UCSD-AML1 (cell line): ENCODE results near the gene MBNL2.

Experiments
- DNase-seq: peaks from one replicate; lab custom pipeline; 2025; ENCODE audit not compliant: unreplicated experiment; lab: John Stamatoyannopoulos, UW

MBNL2 gene

DNA sequence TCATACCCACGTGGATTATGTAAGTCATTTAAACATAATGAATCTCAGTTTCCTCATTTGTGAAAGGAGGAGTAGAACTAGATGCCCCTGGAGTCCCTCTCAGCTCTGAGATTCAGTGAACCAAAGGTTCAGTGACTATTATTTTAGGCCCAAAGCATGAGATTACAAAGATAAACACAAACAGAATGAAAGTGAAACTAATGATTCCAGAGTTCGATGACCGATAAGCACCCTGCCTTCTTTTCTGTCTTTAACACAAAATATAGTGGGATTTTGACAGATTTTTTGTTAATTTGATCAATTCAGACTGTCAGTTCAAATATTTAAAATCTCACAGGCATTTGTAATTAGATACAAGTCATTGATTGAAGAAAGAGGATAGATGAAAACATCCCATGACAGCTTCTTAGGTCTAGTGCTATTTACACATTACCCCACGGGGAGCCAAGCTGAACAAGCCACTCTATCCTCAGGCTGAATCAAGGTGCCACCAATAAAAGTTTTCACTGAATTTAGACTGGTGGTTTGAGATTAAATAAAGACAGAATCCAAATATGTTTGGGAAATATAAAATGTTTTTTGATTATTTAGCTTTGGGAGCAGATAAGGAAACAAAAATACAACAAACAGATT, 147.2 kb downstream of the MBNL2 start:
- DNase-seq, result no peak

DNA sequence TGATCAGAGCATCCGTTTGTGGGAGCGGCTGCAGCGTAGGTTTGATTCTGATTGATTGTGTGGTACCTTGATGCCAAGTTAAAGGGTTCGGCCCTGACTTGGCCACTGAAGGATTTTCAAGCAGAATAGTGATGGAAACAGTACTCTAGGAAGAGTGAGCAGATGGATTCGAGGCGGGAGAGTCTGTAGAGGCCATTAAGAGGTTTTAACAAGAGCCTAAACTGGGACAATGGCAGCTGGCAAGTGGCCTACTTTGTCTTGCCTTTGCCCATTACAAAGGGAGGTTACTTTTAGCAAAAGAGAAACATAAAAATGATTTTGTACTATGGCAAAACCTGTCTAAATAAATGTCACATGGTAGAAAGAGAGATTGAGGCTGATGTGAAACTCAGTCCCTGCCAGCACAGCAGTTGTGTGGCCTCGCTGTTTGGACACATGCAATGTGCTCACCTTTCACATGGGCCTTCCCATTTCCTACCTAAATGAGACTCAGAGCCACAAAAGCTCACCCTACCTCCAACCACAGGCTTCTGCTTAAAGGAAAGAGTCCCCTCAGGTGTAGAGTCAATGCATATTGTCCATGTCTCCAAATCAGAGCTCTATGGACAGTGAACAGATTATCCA, 149.5 kb downstream of the MBNL2 start:
- DNase-seq, result no peak

GRCh38 chr13:97372936-97373335, 150.8 kb downstream of the MBNL2 start:
- DNase-seq, result no peak

- DNase-seq, result no peak
Observed at GRCh38 chr13:97373787-97374186, 151.7 kb downstream of the MBNL2 start.

DNA sequence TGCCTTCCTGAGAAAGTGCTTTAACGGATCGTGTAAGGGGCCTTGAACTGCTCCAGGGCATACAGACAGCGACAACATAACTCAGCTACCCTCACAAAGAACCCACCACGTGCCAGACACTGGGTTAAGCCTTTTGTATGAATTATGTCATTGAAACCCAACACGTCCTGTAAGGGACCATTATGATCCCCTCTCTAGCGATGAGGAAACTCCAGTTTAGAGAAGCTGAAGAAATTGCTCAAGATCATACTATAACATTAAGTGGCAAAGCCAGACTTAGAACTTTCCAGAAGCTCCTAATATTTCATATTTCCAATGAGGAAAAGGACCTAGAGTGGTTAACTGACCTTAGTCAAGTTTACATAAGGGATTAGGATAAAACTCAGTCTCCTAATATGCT, 154.8 kb downstream of the MBNL2 start:
- no peak for DNase-seq

DNA sequence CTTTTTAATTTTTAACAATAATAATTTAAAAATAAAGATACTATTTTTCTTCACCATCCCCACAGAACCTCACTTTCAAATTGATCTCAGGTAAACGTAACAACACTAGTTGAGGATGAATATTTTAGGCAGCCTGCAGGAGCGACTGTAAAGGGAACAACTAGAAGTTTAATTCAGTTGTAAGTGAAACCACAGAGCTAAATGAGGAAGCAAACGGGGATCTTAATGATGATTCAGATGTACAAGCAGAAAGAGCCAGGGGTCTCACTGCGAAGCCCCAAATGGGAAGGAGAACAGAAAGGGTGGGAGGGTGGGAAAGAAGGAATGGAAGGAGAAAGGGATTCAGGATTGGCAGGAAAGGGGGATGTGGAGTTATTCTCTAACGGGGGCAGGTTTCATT, 157.3 kb downstream of the MBNL2 start:
- DNase-seq, result no peak

DNA sequence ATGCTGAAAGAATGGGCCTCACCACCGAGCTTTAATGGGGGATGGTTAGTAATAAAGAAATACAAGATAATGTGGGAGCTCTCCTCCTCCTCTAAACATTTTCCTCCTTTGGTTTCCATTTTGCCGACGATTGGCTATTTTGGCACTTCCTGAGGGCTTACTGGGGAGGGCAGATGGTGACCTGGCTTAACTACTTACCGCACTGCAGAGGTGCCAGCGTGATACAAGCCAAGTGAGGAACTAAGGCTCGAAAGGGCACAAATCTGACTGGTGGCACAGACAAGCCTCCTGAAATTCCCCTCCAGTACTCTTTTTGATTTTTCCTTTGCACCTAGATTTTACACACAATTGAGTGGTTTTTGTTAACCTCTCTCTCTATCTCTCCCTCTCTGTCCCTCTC, 158.6 kb downstream of the MBNL2 start:
- no peak for DNase-seq

- no peak for DNase-seq
Observed at GRCh38 chr13:97381189-97381588, 159.1 kb downstream of the MBNL2 start.

GRCh38 chr13:97382276-97382675, 160.1 kb downstream of the MBNL2 start:
- no peak for DNase-seq

GRCh38 chr13:97384371-97384770, 162.2 kb downstream of the MBNL2 start:
- peak; percentile 11 for DNase-seq

- no peak for DNase-seq
Observed at GRCh38 chr13:97385146-97385545, 163.0 kb downstream of the MBNL2 start.

GRCh38 chr13:97385854-97386253, 163.7 kb downstream of the MBNL2 start:
- DNase-seq, result no peak

- DNase-seq, result peak; percentile 53
Observed at GRCh38 chr13:97386801-97387484, 164.8 kb downstream of the MBNL2 start.

DNA sequence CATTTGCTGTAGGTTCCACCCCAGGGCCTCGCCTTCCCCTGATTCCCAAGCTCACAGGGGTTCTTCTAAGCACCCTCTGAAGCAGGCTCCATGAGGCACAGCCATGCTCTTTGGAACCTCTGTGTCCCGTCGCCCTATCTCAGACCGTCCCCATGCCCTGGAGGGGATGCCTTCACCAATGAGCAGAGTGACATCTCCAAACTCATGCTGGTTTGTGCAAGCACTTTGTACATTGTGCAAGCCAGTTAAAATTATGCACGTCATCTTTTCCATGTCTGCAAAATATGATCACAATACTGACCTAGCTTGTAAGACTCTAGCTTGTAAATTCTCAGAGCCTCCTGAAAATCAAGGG, 165.3 kb downstream of the MBNL2 start:
- no peak for DNase-seq

GRCh38 chr13:97387890-97388289, 165.8 kb downstream of the MBNL2 start:
- DNase-seq, result peak; percentile 10

DNA sequence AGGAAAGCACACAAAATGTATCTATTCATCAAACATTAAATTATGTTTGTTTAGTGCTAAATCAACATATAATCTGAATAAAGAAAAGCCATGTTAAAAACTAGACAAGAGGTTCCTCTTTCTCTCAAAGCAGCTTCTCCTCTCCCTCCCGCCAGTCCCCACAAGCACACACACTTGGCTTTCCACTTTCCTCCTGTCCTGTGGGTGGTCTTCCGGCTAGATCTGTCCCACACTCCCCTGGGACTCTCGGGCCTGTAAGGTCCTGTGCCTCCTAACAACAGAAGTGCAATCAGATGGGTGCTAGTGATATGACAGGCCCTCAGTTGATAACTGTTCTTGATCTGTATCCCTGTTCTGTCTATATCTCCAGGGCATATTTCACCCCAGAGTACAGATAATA, 166.2 kb downstream of the MBNL2 start:
- DNase-seq, result peak; percentile 37

DNA sequence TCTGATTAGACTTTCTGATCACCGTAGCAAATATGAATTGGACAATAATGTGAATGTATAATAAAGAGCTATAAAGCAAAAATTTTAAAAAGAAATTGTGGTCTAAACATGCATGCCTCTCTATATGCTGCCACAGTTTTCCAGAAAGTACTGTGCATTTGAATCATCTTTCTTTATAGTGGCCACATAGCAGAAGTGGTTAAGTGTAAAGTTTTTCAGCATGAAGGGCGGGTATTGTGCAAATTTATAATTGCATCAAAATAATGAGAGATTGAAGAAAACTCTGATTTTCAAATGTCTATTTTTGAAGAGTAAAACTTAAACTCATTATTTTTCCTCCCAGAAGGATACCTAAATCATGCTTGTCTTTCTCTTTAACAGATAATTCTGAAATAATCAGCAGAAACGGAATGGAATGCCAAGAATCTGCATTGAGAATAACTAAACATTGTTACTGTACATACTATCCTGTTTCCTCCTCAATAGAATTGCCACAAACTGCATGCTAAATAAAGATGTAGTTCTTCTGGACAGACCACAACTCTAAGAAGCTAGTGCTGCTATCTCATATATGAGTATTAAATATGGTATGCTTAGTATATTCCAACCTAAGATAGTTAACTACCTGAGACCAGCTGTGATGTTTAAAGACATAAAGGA, 168.9 kb downstream of the MBNL2 start:
- no peak for DNase-seq

DNA sequence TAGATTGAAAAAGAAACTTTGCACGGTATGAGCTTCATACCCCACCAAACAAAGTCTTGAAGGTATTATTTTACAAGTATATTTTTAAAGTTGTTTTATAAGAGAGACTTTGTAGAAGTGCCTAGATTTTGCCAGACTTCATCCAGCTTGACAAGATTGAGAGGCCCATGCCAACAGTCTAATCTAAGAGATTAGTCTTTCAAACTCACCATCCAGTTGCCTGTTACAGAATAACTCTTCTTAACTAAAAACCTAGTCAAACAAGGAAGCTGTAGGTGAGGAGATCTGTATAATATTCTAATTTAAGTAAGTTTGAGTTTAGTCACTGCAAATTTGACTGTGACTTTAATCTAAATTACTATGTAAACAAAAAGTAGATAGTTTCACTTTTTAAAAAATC, 169.9 kb downstream of the MBNL2 start:
- no peak for DNase-seq

GRCh38 chr13:97394542-97394941, 172.4 kb downstream of the MBNL2 start:
- no peak for DNase-seq

DNA sequence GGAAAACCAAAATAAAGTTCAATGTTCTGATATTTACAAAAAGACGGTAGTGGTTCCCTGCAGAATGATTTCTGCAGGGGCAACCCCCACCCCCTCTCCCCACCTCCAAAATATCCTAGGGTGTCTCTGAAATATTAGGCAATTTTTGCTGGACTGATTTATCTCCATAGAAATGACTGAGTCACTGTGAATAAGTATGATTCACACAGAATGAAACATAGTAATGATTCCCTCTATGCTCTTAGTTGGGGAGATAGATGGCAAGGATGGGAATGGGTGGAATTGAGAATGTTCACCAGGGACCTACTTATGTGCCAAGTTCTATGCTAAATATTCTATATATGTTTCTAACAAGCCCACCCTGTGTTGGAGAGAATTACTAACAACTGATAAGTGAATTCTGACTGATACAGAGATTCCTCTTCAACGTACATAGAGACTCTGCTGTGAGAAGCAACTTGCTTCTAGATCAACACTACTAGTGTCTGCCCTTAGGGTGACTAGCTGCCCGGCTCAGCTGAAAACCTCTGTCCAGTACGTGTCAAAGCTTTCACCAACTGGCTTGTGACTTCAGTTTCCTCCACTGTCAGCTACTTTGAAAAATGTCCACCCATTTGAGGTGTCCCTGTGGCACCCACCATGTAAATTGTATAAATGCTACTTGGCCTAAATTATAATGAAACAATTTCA, 173.5 kb downstream of the MBNL2 start:
- DNase-seq, result no peak

GRCh38 chr13:97397267-97397666, 175.1 kb downstream of the MBNL2 start:
- DNase-seq, result no peak
